ENCODE results near the gene SORCS2. TPM values are rescaled to one million over a fixed set of nuclear protein-coding genes. Genes with fewer than 3 reads are reported as not detected.

Gene SORCS2
- total and polyA plus RNA-seq, 2 of the 8 experiments (the other 6 are each of a cell fraction or from before 2014, with no cell fraction given), result 0.36 to 1.8 TPM

DNA sequence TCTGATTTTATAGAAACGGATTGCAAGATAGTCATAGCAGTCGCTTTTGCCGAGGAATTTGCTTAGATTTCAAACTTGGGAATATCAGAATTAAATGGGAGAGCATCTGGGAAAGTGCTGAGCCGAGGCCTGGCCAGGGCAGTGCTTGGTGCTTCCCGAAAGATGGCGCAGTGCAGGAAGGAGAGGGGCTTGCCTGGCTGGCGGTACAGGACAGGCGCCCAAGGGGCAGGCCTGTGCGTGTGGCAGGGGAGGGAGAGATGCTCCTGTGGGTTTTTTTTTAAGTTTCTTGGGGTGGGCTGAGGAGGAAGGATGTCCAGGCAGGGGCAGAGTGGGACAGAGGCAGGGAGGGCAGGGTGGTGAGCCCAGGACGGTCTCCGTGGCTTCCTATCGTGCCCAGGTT, 506.2 kb downstream of the SORCS2 start:
- Histone ChIP-seq H2BK120ac (replicated peaks; ENCODE audit: low read depth, low read length) (no peak overlapping the region), H3K23ac (ENCODE audit: insufficient read length) (no peak overlapping the region), H3K18ac (ENCODE audit: extremely low read depth, low read length) (no peak overlapping the region; the same call in 1 of the 2 replicates), H2BK15ac (ENCODE audit: low read length) (no peak overlapping the region), H3K9me3 (ENCODE audit: insufficient read depth in 2 of 2, low read depth in 1 of 2, low read length in 1 of 2) (no peaks in the 10 kb centered on the region), H4K8ac (ENCODE audit: extremely low read depth, insufficient read depth, low read length) (no peak overlapping the region), H3K9ac (replicated peaks in 1 of 4; ENCODE audit: extremely low read depth in 1 of 4, low read depth in 3 of 4, low read length in 3 of 4) (no peak overlapping the region), H3K4me2 (ENCODE audit: insufficient read depth in 1 of 2, low read depth in 2 of 2, low read length in 2 of 2) (no peak overlapping the region), H4K20me1 (replicated peaks in 1 of 2; ENCODE audit: control insufficient read depth in 1 of 2, insufficient read depth in 2 of 2, low read length in 2 of 2) (no peaks in the 10 kb centered on the region), H2AK5ac (ENCODE audit: low read depth, low read length) (no peak overlapping the region), H3K4me1 (replicated peaks in 1 of 4; ENCODE audit: control insufficient read depth in 3 of 4, insufficient read depth in 4 of 4, low read length in 3 of 4) (peaks cover 0 to 9% (median 6%) of the 10 kb centered on the region in 4 experiments; a peak in 5 of 7 replicates), H3K36me3 (ENCODE audit: control insufficient read depth in 2 of 4, insufficient read depth in 4 of 4, low read length in 3 of 4) (no peaks in the 10 kb centered on the region), H3K56ac (replicated peaks; ENCODE audit: insufficient read length, low read depth, low read length) (no peak overlapping the region), H2BK20ac (ENCODE audit: low read length) (no peak overlapping the region), H3K79me1 (ENCODE audit: low read depth, low read length) (no peaks in the 10 kb centered on the region), H2BK12ac (ENCODE audit: low read depth, low read length) (no peak overlapping the region), H3K4me3 (ENCODE audit: extremely low read depth in 1 of 4, insufficient read depth in 2 of 4, low read depth in 3 of 4, low read length in 4 of 4) (no peak overlapping the region), H4K5ac (ENCODE audit: insufficient read length, low read depth, low read length) (no peak overlapping the region), H4K91ac (replicated peaks; ENCODE audit: insufficient read length, low read length) (no peak overlapping the region), H3K4ac (replicated peaks; ENCODE audit: insufficient read length, low read depth, low read length) (no peak overlapping the region), H3K27me3 (replicated peaks in 1 of 4; ENCODE audit: control insufficient read depth in 3 of 4, extremely low read depth in 1 of 4, insufficient read depth in 3 of 4, low read length in 3 of 4) (no peaks in the 10 kb centered on the region), H3K14ac (ENCODE audit: insufficient read length) (no peak overlapping the region), H2BK5ac (ENCODE audit: low read depth, low read length) (no peak overlapping the region), H2AFZ (ENCODE audit: low read length) (no peak overlapping the region), H3K27ac (ENCODE audit: low read depth, low read length) (no peak overlapping the region), H3K79me2 (ENCODE audit: control insufficient read depth in 1 of 2, insufficient read depth in 2 of 2, low read length in 2 of 2) (no peaks in the 10 kb centered on the region), H3K23me2 (ENCODE audit: low read depth, low read length) (peaks cover 4% of the 10 kb centered on the region; the same call in 1 of the 2 replicates)
- DNase-seq (ENCODE audit: low read depth in 1 of 2, low spot score in 2 of 2) (no peak), FAIRE-seq (no peak)
- POLR2A ChIA-PET (ENCODE audit: partially characterized antibody), result no interaction called here
- 72% methylated on average over 12 of the region's 12 CpGs; no CpG with 5 or more reads in 1 of the 2 experiments for WGBS, 2 experiments (ENCODE audit: extremely low coverage in 1 of 2, insufficient coverage in 1 of 2, insufficient read length in 1 of 2, insufficient replicate concordance in 2 of 2, low coverage in 1 of 2, low lambda C conversion rate in 2 of 2, missing lambda C conversion rate in 1 of 2)
- CTCF ChIA-PET (ENCODE audit: partially characterized antibody), result interaction anchor here (1.3 to 2.9 kb wide), 3 partner anchors 13 to 69 kb away, joined by 3 to 16 read pairs (median 4); no protein-coding TSS in a partner anchor
- TF ChIP-seq RFX5 (IDR thresholded peaks at IDR 0.05; ENCODE audit: borderline replicate concordance, low read depth, low read length) (no peak), RAD21 (IDR thresholded peaks at IDR 0.05 in 1 of 2, conservative IDR thresholded peaks at IDR 0.05 in 1 of 2; ENCODE audit: low read depth in 2 of 2, low read length in 2 of 2) (peak in 1 of 2 experiments; percentile 33; a peak in 1 of 4 replicates), GTF2F1 (IDR thresholded peaks at IDR 0.05; ENCODE audit: borderline replicate concordance, low read depth, low read length) (no peak), YY1 (IDR thresholded peaks at IDR 0.05; ENCODE audit: low read depth, low read length) (no peak)
- TF ChIP-seq, protein P1, sequence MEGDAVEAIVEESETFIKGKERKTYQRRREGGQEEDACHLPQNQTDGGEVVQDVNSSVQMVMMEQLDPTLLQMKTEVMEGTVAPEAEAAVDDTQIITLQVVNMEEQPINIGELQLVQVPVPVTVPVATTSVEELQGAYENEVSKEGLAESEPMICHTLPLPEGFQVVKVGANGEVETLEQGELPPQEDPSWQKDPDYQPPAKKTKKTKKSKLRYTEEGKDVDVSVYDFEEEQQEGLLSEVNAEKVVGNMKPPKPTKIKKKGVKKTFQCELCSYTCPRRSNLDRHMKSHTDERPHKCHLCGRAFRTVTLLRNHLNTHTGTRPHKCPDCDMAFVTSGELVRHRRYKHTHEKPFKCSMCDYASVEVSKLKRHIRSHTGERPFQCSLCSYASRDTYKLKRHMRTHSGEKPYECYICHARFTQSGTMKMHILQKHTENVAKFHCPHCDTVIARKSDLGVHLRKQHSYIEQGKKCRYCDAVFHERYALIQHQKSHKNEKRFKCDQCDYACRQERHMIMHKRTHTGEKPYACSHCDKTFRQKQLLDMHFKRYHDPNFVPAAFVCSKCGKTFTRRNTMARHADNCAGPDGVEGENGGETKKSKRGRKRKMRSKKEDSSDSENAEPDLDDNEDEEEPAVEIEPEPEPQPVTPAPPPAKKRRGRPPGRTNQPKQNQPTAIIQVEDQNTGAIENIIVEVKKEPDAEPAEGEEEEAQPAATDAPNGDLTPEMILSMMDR (IDR thresholded peaks at IDR 0.05; ENCODE audit: control extremely low read depth in 1 of 3, insufficient read depth in 1 of 3, low read depth in 1 of 3, low read length in 3 of 3), result peak in 2 of 3 experiments; percentile 21 to 36; a peak in 2 of 4 replicates
